Islet of Langerhans (tissue), 1 donor: Measurements from ENCODE around the gene ITK.
"Not testable (repeated sequence)": the region's sequence is repeated elsewhere in the genome, so short reads cannot be mapped to it uniquely, and the experiment has no call there.

Source experiments
- FAIRE-seq: peaks from one replicate; lab custom pipeline; 2011; peaks lifted over from hg19 to GRCh38; lab: Jason Lieb, UNC

Gene ITK

DNA sequence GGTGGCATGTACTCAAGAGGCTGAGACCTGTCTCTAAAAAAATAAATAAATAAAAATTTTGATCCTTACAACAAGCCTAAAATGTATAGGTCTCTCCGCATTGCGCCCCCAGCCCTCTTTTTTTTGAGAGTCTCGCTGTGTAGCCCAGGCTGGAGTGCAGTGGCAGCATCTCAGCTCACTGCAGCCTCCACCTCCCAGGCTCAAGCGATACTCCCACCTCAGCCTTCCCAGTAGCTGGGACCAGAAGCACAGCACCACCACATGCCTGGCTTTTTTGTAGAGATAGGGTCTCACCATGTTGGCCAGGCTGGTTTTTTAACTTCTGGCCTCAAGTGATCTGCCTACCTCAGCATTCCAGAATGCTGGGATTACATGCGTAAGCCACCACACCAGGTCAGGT, 12.4 kb upstream of the ITK start:
- no peak for FAIRE-seq

DNA sequence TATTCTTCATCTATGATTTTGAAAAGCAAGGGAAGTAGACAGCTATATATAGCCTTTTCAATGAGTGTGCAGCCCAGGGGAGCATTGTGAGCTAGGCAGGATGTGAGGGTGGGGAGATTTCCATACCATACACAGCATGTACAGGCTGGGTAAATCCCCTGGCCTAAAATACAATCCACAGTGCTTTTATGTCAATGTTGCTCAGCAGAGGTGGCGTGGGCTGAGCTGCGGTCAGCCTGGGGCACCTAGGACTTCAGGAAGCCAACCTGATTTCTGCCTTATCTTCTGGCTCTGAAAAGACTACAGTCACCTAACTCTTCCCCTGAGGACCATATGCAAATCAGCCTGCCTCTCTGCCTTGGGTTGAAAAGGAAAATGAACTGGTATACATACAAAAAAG, 8.2 kb upstream of the ITK start:
- FAIRE-seq: no peak

DNA sequence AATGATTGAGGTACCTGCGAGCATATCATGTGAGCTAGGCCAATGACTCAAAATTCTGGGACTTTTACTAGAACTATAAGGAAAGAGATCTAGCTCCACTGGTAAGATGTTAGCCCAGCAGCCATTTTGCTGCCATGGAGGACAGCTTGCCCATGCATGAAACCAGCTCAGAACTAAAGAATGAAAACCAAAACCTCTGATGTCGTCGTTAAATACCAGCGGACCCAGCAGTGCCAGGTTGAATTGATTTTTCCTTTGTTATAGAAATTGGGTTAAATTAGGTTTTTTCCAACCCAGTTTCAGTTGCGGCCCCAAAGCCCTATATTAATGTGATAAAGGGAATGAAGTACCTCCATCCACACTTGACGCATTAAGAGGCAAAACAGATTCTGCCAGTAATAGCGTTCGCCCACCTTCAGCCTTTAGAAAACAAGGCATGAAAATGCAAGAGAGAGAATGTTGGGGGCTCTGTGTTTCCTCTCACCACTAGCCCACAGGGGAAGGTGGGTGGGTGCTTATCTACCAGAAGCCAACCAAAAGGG, 5.5 kb upstream of the ITK start:
- FAIRE-seq: no peak

DNA sequence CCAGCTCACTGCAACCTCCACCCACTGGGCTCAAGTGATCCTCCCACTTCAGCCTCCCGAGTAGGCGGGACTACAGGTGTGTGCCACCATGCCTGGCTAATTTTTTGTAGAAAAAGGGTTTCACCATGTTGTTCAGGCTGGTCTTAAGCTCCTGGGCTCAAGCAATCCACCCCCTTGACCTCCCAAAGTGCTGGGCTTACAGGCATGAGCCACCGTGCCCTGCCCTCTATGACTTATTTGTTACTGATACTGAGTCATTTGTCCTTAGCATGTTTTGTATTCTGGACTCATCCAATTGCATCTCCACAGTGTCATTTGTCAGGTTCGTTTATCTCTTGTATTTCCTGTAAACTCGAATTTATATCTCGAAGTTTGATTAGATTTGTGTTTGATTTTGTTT, 2.7 kb upstream of the ITK start:
- no peak for FAIRE-seq

DNA sequence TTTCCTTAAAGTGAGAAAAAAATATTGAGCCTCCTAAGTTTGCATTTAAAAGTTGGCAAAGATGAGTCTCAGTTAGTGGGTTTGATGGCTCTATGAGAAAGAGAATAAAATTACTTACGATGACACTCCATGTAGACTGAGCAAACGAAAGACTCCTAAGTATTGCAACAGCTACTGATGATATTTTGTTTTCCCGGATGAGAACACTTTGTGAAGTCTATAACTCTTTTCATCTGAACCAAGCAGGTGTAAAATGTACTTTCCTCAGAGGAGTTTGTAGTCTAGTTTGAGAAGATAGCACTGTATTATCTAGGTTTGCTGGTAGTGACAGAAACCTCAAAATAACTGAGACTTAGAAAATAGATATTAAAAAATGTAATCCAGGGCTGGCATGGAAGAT, 1.7 kb upstream of the ITK start:
- FAIRE-seq: no peak

DNA sequence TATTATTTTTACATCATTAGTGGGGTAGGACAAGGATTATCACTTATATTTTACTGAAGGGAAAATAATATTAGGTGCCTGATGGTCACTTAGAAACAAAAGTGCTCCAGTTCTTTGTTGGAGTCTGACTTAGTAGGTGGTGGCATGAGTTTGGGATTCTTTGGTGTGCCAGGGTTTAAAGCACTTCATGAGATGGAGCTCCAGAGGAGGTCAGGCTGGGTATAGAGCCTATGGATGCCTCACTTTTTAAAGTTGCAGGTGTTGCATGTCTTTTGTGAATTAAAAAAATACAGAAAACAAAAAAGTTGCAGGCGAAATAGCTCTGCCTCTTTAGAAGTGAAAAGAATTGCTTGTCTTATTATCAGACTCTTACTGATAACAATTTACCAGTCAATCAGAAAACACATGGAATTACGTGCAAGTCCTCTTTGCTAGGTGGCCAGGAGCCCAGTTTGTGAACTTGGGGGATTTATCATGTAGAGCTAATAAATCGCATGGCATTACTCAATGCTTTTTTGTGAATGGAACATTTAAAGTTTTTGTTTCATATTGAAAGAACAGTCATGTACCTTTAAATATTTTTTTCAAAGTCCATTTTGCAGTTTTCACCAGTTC, 1.6 kb downstream of the ITK start:
- FAIRE-seq: no peak

DNA sequence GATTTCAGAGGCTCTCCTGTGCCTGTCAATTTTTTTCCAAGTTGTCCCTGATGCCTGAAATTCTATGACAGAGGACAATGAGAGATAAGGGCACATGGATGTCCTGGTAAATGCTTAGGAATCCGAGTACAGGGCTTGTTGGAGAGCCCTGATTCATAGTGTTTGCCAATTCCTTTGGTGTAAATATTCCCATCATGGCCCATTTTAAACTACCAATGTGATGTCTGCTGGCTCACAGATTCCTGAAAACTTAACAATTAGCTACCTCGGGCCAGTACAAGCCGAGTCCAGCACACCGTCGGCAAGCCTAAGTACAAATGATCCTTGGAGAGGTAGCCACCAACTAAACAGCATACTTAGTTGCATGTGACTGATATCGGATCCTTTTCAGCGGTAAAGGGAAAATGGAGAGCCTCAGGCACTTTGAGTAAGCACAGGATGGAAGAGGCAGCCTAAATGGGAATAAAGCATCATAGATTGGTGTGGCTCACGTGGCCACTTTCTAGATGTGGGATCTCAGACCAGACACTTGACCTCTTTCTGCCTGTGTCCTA, 3.6 kb downstream of the ITK start:
- FAIRE-seq: no peak

DNA sequence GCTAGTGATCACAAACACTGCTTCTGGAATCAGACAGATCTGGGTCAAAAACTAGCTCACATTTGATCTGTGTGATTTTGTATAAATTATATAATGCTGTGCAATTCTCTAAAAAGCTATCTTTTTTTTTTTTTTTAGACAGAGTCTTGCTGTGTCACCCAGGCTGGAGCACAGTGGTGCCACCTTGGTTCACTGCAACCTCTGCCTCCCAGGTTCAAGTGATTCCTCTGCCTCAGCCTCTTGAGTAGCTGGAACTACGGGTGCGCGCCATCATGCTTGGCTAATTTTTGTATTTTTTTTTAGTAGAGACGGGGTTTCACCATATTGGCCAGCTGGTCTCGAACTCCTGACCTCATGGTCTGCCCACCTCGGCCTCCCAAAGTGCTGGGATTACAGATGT, 4.5 kb downstream of the ITK start:
- not testable (repeated sequence) for FAIRE-seq

DNA sequence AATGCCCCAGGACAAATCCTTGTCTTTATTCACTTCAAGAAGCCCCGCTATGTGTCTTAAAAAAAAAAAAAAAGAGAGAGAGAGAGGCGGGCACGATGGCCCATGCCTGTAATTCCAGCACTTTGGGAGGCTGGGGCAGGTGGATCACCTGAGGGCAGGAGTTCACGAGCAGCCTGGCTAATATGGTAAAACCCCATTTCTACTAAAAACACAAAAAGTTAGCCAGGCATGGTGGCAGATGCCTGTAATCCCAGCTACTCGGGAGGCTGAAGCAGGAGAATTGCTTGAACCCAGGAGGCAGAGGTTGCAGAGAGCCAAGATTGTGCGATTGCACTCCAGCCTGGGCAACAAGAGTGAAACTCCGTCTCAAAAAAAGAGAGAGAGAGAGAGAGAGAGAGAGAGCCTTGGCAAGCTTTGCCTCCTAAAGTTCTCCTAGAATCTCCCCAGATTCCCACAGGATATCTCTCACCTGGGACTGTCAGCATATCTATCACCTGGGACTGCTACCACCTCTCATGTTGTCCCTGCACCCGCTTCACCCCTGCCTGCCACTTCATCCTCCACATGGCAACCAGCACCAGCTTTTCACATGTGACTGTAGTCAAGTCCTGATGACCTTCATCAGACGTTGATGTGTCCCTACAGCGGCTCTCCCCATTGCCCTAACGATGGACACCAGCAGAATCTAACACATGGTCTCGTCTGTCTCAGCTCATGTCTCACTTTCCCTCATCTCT, 5.8 kb downstream of the ITK start:
- no peak for FAIRE-seq

DNA sequence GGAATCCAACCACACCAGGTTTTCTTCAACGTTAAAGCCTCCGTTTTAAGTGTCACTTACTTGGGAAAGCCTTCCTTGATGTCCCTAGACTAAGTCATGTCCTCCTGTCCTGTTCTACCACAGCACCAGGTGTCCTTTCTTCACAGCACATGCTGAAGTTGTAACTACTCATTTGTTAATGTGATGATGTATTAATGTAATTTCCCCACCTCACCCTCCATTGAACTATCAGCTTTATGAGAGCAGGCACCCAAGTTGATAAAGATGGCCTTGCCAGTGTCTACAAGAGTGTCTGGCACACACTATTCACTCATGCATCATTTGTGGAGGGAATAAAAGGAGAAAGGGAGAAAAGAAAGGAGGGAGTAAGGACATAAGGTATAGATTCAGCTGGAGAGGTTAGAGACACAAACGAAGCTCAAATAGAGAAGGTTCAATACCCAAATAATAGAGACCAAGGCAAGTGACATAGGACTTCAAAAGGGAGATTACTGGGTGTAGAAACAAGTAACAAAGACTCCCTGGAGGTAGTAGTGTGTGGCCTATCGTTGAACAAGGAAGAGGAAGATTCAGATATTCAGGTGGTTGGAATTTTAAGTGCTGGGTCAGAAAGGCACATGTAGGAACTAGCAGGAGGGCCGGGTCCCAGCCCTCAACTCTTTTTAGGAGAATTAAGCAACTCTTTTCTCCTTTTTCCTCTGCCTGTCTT, 6.6 kb downstream of the ITK start:
- no peak for FAIRE-seq

DNA sequence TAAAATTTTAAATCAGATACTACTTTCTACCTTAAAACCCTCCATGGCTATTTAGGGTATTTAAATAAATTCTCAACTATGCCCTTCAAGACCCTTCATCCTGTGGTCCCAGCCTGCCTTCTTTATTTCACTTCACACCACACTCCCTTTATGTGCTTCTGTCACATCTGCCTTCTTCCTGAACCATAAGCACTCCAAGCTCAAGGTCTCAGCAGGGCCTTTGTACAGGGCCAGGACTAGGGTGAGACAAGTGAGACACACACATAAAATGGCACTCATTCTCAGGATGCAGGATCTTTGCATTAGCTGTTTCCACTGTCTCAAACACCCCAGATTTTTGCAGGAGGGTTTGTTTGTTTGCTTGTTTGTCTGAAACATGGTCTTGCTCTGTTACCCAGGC, 7.6 kb downstream of the ITK start:
- no peak for FAIRE-seq

DNA sequence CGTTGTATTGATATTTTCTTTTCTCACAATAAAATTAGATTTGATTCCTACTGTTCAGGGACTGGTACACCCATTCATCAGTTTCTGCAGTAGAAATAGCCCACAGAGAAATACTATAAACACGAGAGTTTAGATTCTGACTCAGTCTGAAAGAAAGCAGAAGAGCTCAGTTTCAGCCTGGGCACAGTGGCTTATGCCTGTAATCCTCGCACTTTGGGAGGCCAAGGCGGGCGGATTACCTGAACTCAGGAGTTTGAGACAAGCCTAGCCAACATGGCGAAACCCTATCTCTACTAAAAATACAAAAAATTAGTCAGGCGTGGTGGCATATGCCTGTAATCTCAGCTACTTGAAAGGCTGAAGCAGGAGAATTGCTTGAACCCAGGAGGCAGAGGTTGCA, 8.6 kb downstream of the ITK start:
- FAIRE-seq: no peak

DNA sequence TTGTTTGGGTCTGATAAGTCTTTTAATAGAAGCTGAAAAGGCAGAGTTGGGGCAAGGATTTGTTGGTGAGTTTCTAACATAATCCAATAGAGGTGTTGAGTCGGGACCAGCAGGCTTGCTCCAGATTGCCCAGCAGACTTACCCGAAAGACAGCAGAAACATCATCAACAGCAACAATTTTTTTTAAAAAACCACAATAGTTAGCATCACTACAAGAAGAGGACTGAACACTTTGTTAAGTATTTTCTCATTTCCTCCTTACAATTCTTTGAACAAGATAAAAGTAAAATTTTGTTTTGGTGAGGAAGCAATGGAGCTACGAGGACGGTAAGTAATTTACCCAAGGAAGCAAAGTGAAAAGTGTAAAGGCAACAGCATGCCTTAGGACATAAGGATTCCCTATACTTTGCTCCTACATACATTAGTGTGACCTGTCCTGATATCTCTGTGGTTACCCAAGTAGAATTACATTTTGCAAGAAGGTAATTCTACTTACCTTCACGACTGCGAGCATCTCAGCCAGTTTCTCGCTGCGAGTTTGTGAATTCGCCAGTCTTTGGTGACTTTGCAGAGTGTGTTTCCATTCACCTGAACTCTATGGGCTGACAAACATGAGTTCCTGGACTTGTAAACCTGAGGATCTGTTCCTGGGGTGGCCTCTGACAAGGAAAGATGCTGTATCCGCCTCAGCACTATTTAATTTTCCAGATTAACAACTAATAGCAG, 13.2 kb downstream of the ITK start:
- FAIRE-seq: no peak

DNA sequence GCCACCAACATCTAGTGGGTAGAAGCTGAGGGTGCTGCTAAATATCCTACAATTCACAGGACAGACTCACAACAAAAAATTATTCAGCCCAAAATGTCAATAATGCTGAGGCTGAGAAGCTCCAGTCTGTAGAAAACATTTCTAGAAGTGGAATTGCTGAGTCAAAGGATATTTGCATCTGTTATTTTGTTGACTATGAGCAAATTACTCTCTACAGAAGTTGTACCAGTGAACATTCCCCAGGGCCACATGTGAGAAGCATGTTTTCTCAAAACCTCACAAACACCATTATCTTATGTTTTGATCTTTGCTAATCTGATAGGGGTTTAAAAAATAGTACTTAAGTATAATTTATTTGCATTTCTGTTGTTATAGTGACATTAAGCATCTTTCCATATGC, 15.4 kb downstream of the ITK start:
- FAIRE-seq: no peak

DNA sequence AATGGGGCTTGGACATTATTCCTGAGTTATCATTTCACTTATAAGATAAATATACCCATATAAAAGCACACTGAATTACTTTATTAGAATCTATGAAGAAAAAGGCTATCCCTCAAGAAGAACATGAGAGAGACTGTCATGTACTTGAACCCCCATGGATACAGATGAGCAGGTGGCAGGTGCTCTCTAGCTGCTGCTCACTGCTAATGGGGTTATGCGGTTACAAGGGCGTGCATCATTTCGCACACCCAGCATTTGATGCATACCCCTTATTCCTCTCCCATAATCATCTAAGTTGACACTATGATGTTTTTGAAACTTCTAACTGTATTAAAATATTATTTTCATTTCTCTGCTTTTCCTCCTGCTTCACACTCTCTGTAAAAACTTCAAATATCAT, 16.4 kb downstream of the ITK start:
- no peak for FAIRE-seq

DNA sequence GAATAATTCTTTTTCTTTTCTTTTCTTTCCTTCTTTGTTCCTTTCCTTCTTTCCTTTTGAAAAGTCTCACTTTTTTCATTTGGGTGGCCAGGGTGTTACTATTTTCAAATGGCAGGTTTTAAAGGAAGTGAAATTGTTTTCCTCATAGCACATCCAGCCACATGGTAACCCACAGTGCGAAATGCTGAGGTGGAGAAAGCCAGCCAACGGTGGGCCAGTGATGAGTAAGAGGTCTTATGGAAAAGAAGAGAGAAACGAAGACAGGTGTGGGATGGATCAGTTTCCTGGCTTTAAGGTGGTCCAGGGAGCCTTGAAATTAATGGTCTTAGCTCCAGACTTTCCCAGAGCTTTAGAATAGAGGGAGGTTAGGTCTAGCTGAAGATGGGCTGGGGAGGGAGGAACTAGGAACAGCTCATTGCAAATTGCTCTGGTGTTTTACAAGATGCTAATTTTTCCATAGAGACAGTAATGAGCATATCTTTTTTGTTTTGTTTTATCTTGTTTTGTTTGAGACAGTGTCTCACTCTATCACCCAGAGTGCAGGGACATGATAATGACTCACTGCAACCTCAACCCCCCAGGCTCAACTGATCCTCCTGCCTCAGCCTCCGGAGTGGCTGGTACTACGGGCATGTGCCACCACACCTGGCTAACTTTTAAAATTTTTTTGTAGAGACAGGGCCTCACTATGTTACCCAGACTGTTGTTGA, 17.8 kb downstream of the ITK start:
- no peak for FAIRE-seq

DNA sequence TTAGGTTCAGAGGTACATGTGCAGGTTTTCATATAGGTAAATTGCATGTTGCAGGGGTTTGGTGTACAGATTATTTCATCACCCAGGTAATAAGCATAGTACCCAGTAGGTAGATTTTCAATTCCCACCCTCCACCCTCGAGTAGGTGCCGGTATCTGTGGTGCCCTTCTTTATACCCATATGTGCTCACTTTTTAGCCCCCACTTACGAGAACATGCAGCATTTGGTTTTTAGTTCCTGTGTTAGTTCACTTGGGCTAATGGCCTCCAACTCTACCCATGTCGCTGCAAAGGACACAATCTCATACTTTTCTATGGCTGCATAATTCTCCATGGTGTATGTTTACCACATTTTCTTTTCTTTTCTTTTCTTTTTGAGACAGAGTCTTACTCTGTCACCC, 21.2 kb downstream of the ITK start:
- FAIRE-seq: no peak

DNA sequence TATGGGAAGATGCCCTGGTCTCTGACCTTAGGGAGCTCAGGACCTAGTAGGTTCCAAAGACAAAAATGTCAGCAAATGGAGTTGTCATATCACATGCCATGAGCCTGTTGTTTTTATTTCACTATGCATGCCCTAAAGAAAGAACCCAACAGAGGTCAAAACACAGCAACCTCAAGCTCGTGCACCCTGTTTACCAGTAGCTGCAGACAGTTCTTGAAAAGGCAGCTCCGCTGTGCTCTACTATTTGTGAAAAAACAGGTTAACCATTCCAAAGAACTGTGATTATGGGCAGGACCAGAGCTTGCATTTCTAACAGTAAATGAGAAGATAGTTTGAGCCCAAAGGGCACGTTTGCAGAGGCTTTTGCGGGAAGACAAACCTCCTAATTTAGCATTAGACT, 22.8 kb downstream of the ITK start:
- no peak for FAIRE-seq

DNA sequence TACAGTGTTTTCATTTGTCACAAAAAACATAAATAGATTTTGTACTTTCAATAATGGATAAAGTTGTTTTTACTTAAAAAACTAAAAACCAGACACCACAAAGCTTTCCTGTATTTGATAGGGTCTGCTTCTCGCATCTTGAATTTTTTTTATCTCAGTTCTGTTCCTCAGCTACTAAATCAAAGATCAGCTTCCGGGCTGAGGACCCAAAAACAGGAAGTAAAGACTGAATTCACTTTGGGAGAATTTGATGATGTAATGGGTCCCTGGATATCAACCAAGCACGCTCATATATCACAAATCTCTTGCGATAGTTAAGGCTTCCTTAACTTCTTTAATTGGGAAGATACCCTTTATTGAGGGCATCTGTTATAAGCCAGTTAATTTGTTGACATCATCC, 24.1 kb downstream of the ITK start:
- FAIRE-seq: no peak

DNA sequence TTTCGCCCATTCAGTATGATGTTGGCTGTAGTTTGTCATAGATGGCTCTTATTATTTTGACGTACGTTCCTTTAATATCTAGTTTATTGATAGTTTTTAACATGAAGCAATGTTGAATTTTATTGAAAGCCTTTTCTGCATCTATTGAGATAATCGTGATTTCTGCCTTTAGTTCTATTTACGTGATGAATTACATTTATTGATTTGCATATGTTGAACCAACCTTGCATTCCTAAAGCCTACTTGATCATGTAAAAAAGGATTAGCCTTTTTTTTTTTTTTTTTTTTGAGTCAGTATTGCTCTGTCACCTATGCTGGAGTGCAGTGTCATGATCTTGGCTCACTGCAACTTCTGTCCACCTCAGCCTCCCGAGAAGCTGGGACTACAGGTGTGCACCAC, 25.1 kb downstream of the ITK start:
- no peak for FAIRE-seq

DNA sequence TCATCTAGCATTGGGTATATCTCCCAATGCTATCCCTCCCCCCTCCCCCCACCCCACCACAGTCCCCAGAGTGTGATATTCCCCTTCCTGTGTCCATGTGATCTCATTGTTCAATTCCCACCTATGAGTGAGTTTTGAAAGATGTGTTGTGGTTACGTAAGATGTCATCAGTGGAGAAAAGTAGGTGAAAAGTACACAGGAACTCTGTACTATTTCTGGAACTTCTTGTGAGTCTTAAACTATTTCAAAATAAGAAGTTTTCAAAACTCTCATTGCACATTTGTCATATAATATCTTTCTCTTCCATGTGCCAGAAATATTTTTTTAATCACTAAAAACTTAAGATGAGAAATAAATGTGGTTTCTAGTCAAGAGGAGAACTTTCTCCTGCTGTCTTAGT, 30.0 kb downstream of the ITK start:
- not testable (repeated sequence) for FAIRE-seq

DNA sequence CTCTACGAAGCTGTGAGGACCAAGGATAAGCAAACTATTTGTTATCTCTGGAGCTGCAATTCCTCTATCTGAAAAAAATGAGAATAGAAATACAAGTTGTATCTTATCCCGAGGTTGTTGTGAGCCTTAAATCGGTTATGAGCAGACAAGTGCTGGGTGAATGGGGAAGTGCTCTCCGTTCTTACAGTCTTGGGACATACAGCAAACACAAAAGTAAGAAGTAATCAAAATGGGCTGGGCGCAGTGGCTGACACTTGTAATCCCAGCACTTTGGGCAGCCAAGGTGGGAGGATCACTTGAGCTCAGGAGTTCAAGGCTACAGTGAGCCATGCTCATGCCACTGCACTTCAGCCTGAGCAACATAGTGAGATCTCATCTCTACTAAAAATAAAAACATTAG, 31.7 kb downstream of the ITK start:
- FAIRE-seq: no peak
